Lower leg skin (tissue), 4 donors: Measurements from ENCODE around the gene PATL2. TPM values are rescaled to one million over a fixed set of nuclear protein-coding genes. Genes with fewer than 3 reads are reported as not detected.
"Not testable (repeated sequence)": the region's sequence is repeated elsewhere in the genome, so short reads cannot be mapped to it uniquely, and the experiment has no call there.

Experiments
- DNase-seq, 2 donors: peaks; one replicate each; pipeline ENCODE4 v3.0.0-alpha.2; 2019; ENCODE audit warnings: low spot score in 2 of 2
- H3K4me3 ChIP-seq: fragments of 200-600 bp; sonication (generic); 2 replicates; pipeline ENCODE4 v1.5.1; 2017; ENCODE audit warnings: mild to moderate bottlenecking, low read depth; ENCODE audit not compliant: poor library complexity, severe bottlenecking
- POLR2A ChIP-seq, 2 donors: fragments of 450-650 bp; IDR thresholded peaks; one replicate each; pipeline ENCODE4 v1.6.1; 2016 to 2017; ENCODE audit warnings: antibody characterized with exemption in 2 of 2, mild to moderate bottlenecking in 1 of 2, moderate library complexity in 1 of 2
- WGBS, 2 donors: methylation state at CpG; one replicate each; pipeline ENCODE4 v1.1.5; 2018; 5-methylcytosine and 5-hydroxymethylcytosine counted together
- intact Hi-C: fragments of 100-400 bp; cut with DNase I; formaldehyde crosslinking; loops from one replicate; pipeline ENCODE4 v1.15.0; 2023; ENCODE audit warnings: low total_unique reads
- total RNA-seq, 4 donors: library from RNA; depleted of rRNA; stranded (reverse); fragments of >200 nt; gene quantifications; one replicate each; pipeline ENCODE4 v1.1.0, GENCODE V29; 2016
- TF ChIP-seq, protein P1 (sequence below), 3 donors: fragments of 450-650 bp; IDR thresholded peaks; one replicate each; pipeline ENCODE4 v1.5.1; 2016; ENCODE audit warnings: antibody characterized with exemption in 3 of 3, mild to moderate bottlenecking in 3 of 3, moderate library complexity in 2 of 3

Gene PATL2
- total RNA-seq, 4 donors from 2014 or later = 0.30 to 1.4 (median 0.33) TPM

GRCh38 chr15:44735482-44736180 lies 24.5 kb upstream of the PATL2 start:
- no peak for TF ChIP-seq POLR2A (IDR thresholded peaks at IDR 0.05)
- TF ChIP-seq, protein P1, sequence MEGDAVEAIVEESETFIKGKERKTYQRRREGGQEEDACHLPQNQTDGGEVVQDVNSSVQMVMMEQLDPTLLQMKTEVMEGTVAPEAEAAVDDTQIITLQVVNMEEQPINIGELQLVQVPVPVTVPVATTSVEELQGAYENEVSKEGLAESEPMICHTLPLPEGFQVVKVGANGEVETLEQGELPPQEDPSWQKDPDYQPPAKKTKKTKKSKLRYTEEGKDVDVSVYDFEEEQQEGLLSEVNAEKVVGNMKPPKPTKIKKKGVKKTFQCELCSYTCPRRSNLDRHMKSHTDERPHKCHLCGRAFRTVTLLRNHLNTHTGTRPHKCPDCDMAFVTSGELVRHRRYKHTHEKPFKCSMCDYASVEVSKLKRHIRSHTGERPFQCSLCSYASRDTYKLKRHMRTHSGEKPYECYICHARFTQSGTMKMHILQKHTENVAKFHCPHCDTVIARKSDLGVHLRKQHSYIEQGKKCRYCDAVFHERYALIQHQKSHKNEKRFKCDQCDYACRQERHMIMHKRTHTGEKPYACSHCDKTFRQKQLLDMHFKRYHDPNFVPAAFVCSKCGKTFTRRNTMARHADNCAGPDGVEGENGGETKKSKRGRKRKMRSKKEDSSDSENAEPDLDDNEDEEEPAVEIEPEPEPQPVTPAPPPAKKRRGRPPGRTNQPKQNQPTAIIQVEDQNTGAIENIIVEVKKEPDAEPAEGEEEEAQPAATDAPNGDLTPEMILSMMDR (IDR thresholded peaks at IDR 0.05) = no peak
- DNase-seq = no peak
- H3K4me3 ChIP-seq = no peak overlapping the region
- WGBS, 2 donors = 57 to 69% methylated on average over 8 of the region's 8 CpGs
- intact Hi-C loops = loop anchor here (5.0 kb wide), 1 partner anchor 68 kb away; no protein-coding TSS in a partner anchor

- DNase-seq = no peak
- intact Hi-C loops = loop anchor here (5.0 kb wide), 2 partner anchors 68 to 153 kb away; no protein-coding TSS in a partner anchor
- WGBS, 2 donors = 69 to 71% methylated on average over 2 of the region's 2 CpGs
- no peak overlapping the region for H3K4me3 ChIP-seq
- no peak for TF ChIP-seq POLR2A (IDR thresholded peaks at IDR 0.05)
- TF ChIP-seq, protein P1 (IDR thresholded peaks at IDR 0.05) = no peak
Measured at GRCh38 chr15:44734839-44735481, 23.8 kb upstream of the PATL2 start.

GRCh38 chr15:44729408-44730127 lies 18.4 kb upstream of the PATL2 start:
- no peak for TF ChIP-seq POLR2A (IDR thresholded peaks at IDR 0.05)
- TF ChIP-seq, protein P1 (IDR thresholded peaks at IDR 0.05) = no peak
- WGBS, 2 donors = 3% methylated on average over 21 of the region's 21 CpGs
- intact Hi-C loops = loop anchor here (5.0 kb wide), 1 partner anchor 147 kb away; no protein-coding TSS in a partner anchor
- DNase-seq = peak in 1 of 2 donors; percentile 89
- peak overlapping the region; percentile 67 for H3K4me3 ChIP-seq

DNA sequence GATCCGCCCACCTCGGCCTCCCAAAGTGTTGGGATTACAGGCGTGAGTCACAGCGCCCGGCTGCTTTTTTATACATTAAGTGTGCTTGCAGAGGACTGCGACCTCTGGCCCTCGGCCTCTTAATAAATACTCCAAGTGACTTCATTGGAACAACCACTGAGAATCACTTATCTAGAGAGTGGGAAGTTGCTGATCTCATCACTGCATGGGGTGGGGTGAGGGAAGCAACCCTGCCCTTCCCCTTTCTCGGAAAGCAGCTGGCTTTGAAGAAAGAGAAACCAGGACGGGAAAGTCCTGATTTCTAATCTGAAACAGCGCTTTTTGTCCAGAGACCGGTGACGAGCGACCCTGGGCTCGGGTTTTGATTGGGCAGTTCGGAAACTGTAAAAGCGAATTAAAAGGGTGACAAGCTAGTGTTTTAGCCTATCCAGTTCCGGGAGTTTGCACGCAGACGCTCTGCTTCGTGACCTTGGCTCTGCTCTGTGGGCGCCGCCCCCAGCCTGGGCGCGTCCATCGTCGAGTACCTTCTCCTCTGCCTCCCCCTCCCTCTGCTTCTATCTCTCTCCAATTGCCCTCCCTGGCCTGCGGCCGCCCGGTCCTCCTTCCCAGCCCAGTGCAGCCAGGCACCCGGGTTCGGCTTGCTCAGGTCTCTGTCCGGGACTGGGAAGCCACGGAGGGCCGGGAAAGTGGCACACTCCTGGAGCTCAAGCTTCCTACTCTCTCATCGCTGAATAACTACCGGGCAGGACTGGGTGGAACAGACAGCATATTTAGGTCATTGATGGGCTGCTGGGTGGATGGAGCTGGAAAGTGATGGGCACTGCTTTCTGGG lies 17.7 kb upstream of the PATL2 start:
- WGBS, 2 donors = 0 to 1% methylated on average over 35 to 36 of the region's 36 CpGs
- intact Hi-C loops = no loop called here
- TF ChIP-seq, protein P1 (IDR thresholded peaks at IDR 0.05) = no peak
- TF ChIP-seq POLR2A (IDR thresholded peaks at IDR 0.05) = peak in 1 of 2 donors; percentile 54

GRCh38 chr15:44728232-44728575 lies 17.1 kb upstream of the PATL2 start:
- H3K4me3 ChIP-seq, DNase-seq, intact Hi-C loops: not testable (repeated sequence)
- WGBS, 2 donors = 52 to 53% methylated on average over 5 of the region's 5 CpGs

More for the DNA sequence above, 17.7 kb upstream of the PATL2 start:
- DNase-seq = peak; percentile 98 to 99
- H3K4me3 ChIP-seq = peak overlapping the region; percentile 67
